Measurements from ENCODE around the gene SLC6A1. TPM values are rescaled to one million over a fixed set of nuclear protein-coding genes. Genes with fewer than 3 reads are reported as not detected.

Gene SLC6A1
- polyA plus RNA-seq (ENCODE audit: insufficient read length in 12 of 12) = 1 to 10 TPM in 10 of 12 donors, under 1 TPM in 1, not detected in 1; 0.94 to 7.3 (median 2.8) TPM
- long read RNA-seq, donor 1, full-length matches to known transcripts = 1 of 1 reads
- long read RNA-seq, donor 1, partial matches to known transcripts = 0 of 1 reads
- long read RNA-seq, donor 1, other reads (novel, unspliced or antisense) = 0 of 1 reads
- long read RNA-seq, donor 2, full-length matches to known transcripts = 2 of 2 reads
- long read RNA-seq, donor 2, partial matches to known transcripts = 0 of 2 reads
- long read RNA-seq, donor 2, other reads (novel, unspliced or antisense) = 0 of 2 reads
- long read RNA-seq, donor 3, full-length matches to known transcripts = 1 of 1 reads
- long read RNA-seq, donor 3, partial matches to known transcripts = 0 of 1 reads
- long read RNA-seq, donor 3, other reads (novel, unspliced or antisense) = 0 of 1 reads
- long read RNA-seq, donor 4 = 0 reads
- long read RNA-seq, donor 5 = 0 reads
- long read RNA-seq, donor 6 = 0 reads
- long read RNA-seq, donor 7, full-length matches to known transcripts = 1 of 1 reads
- long read RNA-seq, donor 7, partial matches to known transcripts = 0 of 1 reads
- long read RNA-seq, donor 7, other reads (novel, unspliced or antisense) = 0 of 1 reads
- long read RNA-seq, donor 8 = 0 reads
- long read RNA-seq, donor 9 = 0 reads
- long read RNA-seq, donor 10 = 0 reads
- long read RNA-seq, donor 11 = 0 reads

GRCh38 chr3:10992017-10992942 lies at the start of gene SLC6A1:
Gene SLC6A1 (plus strand): TSS chr3:10992748. CDS start chr3:11017212, 24,464 bp downstream.
- DNase-seq = peak; percentile 51

DNA sequence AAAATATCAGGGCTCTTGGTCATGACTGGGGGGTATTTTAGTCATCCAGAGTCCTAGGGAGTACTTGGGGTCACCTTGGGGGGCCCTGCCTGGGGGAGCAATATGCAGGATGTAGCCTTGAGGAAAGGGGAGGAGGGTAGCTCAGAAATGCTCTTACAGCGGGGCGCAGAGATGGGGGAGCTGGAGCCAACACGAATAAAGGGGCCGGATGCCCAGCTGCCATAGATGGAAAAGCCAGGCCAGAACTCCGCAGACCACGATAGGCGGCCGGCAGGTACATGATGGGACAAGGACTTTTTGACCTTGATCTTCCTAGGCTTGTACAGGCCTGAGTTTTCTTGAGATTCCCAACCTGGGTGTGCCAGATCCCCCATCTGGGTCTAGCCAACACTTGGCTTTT lies 47.7 kb upstream of the SLC6A1 start:
- no peak for DNase-seq

- peak; percentile 61 for DNase-seq
Measured at GRCh38 chr3:10945683-10946287, 46.8 kb upstream of the SLC6A1 start.

- DNase-seq = no peak
Measured at GRCh38 chr3:10946526-10946925, 46.0 kb upstream of the SLC6A1 start.

GRCh38 chr3:10948326-10948725 lies 44.2 kb upstream of the SLC6A1 start:
- no peak for DNase-seq

GRCh38 chr3:10949197-10949596 lies 43.4 kb upstream of the SLC6A1 start:
- DNase-seq = no peak

- peak; percentile 47 for DNase-seq
Measured at GRCh38 chr3:10950476-10951294, 41.9 kb upstream of the SLC6A1 start.

DNA sequence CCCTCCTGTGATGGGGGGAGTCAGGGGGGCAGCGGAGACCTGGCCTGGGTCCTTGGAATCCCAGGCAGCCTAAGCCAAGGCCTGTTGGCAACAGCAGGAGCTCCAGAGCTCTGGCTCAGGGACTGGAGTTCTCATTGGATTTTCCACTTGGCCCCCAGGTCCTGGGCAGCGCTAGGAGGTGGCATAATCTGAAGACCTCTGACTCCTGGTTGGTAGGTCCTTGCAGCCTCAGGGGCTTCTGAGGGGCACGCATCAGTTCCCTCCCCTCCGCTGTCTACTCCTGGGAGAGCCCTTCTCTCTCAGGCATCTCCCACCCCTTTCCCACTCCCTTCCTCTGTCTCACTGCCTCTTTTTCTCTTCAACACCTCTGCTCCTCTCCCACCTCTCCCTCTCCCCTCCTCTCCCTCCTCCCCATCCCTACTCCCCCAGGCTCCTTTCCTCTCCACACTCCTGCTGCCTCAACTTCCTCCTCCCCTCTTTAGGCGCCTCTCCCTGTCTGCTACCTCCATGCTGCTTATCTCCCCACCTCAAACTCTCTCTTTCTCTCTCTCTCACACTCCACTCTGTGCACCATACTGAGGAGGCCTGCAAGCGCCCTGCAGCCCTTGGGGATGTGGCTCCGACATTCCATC lies 41.1 kb upstream of the SLC6A1 start:
- DNase-seq = no peak

- DNase-seq = no peak
Measured at GRCh38 chr3:10952525-10952924, 40.0 kb upstream of the SLC6A1 start.

- no peak for DNase-seq
Measured at GRCh38 chr3:10954740-10955139, 37.8 kb upstream of the SLC6A1 start.

DNA sequence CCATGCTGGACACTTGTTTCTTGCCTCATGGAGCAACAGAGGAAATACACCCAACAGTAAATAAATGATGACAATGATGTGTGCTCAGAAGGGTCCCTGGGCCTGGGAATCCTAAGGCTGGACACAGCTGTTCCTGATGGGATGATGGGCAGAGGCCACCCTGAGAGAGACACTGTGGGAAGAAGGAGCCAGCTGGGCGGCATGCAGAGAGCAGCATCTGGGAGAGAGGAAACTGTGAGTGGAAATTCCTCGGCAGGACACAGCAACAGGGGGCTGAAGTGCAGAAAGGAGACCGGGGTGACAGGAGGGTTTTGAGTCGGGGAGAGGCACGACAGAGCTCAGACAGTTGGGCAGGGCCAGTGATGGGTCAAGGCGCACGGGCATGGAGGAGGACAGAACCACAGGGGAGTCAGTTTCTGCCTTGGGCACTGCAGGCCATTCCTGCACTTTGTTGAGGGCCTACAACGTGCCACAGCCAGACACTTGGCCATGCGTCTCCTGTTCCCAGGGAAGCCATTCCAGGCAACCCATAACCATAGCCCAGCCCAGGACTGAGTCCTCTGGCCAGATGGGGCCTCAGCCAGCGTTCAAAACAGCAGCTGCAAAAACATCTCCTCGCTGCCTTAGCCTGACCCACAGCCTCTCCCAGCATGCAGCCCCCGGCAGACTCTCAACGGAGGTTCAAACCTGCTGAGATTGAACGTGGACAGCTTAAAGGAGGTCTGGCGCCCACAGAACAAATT lies 36.7 kb upstream of the SLC6A1 start:
- DNase-seq = peak; percentile 54

DNA sequence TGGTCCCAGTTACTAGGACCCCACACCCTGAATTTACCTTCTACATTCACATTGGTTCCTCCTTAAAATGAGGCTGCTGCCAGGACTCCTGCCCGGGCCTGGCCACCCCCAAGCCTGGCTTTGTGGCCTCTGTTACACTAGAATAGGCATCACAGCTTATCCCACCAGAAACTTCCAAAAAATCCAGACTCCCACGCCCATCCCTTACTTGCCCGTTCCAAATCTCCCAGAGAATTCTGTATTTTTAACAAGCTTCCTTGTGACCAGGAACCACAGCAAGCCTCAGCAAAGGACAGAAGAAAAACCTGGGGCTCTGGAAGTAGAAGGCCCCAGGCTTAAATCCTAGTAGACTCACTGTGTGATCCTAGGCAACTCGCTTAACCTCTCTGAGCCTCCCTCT lies 36.0 kb upstream of the SLC6A1 start:
- peak; percentile 18 for DNase-seq

DNA sequence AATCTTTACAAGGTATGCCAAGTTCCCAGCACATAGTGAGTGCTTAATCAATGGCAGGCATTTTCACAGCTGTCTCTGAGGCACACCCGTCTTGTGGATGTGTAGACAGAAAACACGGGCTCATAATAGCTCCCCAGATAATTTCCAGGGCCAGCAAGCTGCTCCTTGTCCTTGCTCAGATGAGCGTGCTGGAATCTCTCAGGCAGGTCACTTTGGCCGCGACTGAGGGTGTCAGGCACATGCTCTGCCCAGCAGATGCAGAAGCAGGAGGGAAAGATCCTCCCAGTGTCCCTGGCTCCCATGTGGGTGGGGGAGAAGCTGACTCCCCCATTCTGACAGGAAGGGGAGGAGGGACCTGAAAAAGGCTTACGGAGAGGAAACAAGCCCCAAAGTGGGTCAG lies 35.6 kb upstream of the SLC6A1 start:
- peak; percentile 27 for DNase-seq

GRCh38 chr3:10957976-10958749 lies 34.4 kb upstream of the SLC6A1 start:
- no peak for DNase-seq

GRCh38 chr3:10960255-10960654 lies 32.3 kb upstream of the SLC6A1 start:
- DNase-seq = no peak

- no peak for DNase-seq
Measured at GRCh38 chr3:10961921-10962320, 30.6 kb upstream of the SLC6A1 start.

GRCh38 chr3:10962481-10963036 lies 30.0 kb upstream of the SLC6A1 start:
- DNase-seq = no peak

- peak; percentile 29 for DNase-seq
Measured at GRCh38 chr3:10964537-10965167, 27.9 kb upstream of the SLC6A1 start.
